Stimulated activated effector memory CD8-positive, alpha-beta T cell treated with anti-CD3 and anti-CD28 coated beads, Interleukin-12 subunit alpha, Interleukin-12 subunit beta, amount 100 ng/mL, for 72 hours (primary cell): Measurements from ENCODE around the gene MPV17.
"Not testable (repeated sequence)": the region's sequence is repeated elsewhere in the genome, so short reads cannot be mapped to it uniquely, and the experiment has no call there.

Source experiments
- ATAC-seq: fragments of 150-1000 bp; cut with Tn5 transposase; 2 replicates; pipeline ENCODE4 v1.10.0; 2021
- DNase-seq, 2 donors: peaks; one replicate each; pipeline ENCODE4 v3.0.0; 2021 to 2022; ENCODE audit warnings: low spot score in 2 of 2
- H3K27ac Mint-ChIP-seq: one replicate; pipeline ENCODE4 v1.8.0; 2022; ENCODE audit warnings: mild to moderate bottlenecking, mixed read lengths
- H3K36me3 Mint-ChIP-seq: one replicate; pipeline ENCODE4 v1.8.0; 2022; ENCODE audit warnings: mild to moderate bottlenecking, mixed read lengths
- H3K4me1 Mint-ChIP-seq: one replicate; pipeline ENCODE4 v1.8.0; 2022; ENCODE audit warnings: mixed read lengths
- H3K4me3 Mint-ChIP-seq: one replicate; pipeline ENCODE4 v1.8.0; 2022; ENCODE audit warnings: mild to moderate bottlenecking, mixed read lengths
- H3K9me3 Mint-ChIP-seq: one replicate; pipeline ENCODE4 v1.8.0; 2022; ENCODE audit warnings: mixed read lengths

MPV17 gene

DNA sequence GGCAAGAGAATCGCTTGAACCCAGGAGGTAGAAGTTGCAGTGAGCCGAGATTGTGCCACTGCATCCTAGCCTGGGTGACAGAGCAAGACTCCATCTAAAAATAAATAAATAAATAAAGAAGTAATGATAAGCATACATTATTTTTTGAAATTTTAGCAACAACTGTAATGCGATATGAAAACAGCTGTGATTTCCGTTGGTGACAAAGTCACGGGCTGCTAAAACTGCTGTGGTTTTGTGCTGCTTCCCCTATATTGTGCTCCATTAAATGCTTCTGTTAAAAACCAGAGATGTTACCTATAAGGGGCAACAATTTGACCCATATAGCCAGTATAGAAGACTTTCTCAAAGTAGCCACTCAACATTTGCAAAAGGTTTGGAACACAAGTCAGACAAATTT lies 32.3 kb downstream of the MPV17 start:
- Mint-ChIP-seq H3K36me3 (no peaks in the 10 kb centered on the region), H3K4me3 (no peak overlapping the region), H3K9me3 (no peaks in the 10 kb centered on the region), H3K27ac (no peak overlapping the region), H3K4me1 (no peaks in the 10 kb centered on the region)
- no peak for ATAC-seq
- DNase-seq = no peak

DNA sequence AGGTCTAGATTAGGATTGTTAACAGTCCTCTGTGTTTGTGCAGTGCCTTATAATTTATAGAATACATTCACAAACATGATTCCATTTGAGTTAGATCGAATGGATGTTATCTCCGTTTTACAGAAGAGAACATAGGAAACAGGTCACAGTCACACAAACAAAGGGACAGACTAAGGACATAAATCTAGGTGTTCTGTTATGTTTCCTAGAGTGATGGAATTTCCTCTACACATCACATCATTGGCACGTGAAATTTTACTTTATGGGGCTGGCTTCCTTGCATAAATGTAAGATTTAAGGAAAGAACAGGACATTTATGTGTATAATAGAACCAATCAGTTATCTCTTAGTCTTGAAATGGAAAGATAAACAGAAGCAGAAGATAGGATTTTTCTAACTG lies 34.3 kb downstream of the MPV17 start:
- DNase-seq = no peak
- H3K4me1 Mint-ChIP-seq = no peaks in the 10 kb centered on the region
- no peaks in the 10 kb centered on the region for H3K36me3 Mint-ChIP-seq
- H3K27ac Mint-ChIP-seq = no peak overlapping the region
- H3K4me3 Mint-ChIP-seq = no peak overlapping the region
- H3K9me3 Mint-ChIP-seq = no peaks in the 10 kb centered on the region
- ATAC-seq = no peak

DNA sequence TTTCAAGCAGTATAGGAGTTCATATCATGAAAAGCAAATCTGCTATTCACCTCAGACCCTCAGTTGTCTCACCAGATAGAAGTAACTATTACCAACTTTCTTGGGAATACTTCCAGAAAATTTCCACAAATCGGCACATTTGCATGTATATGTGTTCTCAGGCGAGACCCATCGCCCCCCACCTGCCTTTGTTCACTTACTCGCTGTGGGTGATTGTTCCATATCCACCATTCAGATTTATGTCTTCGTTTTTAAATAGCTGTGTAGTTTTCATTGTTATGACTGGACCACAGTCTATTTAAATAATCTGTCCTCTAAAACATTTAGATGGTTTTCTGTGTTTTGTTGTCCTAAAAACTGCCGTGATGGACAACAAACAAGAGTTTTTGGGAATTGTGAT lies 37.4 kb downstream of the MPV17 start:
- DNase-seq = no peak
- H3K36me3 Mint-ChIP-seq = no peaks in the 10 kb centered on the region

GRCh38 chr2:27284996-27285395 lies 37.9 kb downstream of the MPV17 start:
- Mint-ChIP-seq H3K9me3 (no peaks in the 10 kb centered on the region), H3K4me3 (no peak overlapping the region), H3K27ac (no peak overlapping the region), H3K36me3 (no peaks in the 10 kb centered on the region), H3K4me1 (no peaks in the 10 kb centered on the region)
- no peak for DNase-seq
- ATAC-seq = no peak

More for the DNA sequence above, 37.4 kb downstream of the MPV17 start:
- Mint-ChIP-seq H3K4me1 (no peaks in the 10 kb centered on the region), H3K4me3 (no peak overlapping the region), H3K27ac (no peak overlapping the region), H3K9me3 (no peaks in the 10 kb centered on the region)
- ATAC-seq = no peak

GRCh38 chr2:27282892-27283291 lies 40.0 kb downstream of the MPV17 start:
- Mint-ChIP-seq H3K27ac (no peak overlapping the region), H3K4me1 (no peaks in the 10 kb centered on the region), H3K4me3 (no peak overlapping the region), H3K9me3 (no peaks in the 10 kb centered on the region), H3K36me3 (no peaks in the 10 kb centered on the region)
- no peak for DNase-seq
- no peak for ATAC-seq

GRCh38 chr2:27281855-27282559 lies 40.9 kb downstream of the MPV17 start, which contains the start of gene TRIM54:
TRIM54 (plus strand) TSS chr2:27282429; CDS start chr2:27282732, 303 bp downstream.
- no peaks in the 10 kb centered on the region for H3K36me3 Mint-ChIP-seq
- ATAC-seq (peak; percentile 26), DNase-seq (no peak)
- no peaks in the 10 kb centered on the region for H3K9me3 Mint-ChIP-seq
- H3K27ac Mint-ChIP-seq = no peak within 1 kb of the TSS
- H3K4me1 Mint-ChIP-seq = no peaks in the 10 kb centered on the region
- no peak within 1 kb of the TSS for H3K4me3 Mint-ChIP-seq

- no peaks in the 10 kb centered on the region for H3K9me3 Mint-ChIP-seq
- H3K4me1 Mint-ChIP-seq = no peaks in the 10 kb centered on the region
- DNase-seq = no peak
- H3K27ac Mint-ChIP-seq = no peak overlapping the region
- no peak overlapping the region for H3K4me3 Mint-ChIP-seq
- H3K36me3 Mint-ChIP-seq = no peaks in the 10 kb centered on the region
- no peak for ATAC-seq
Observed at GRCh38 chr2:27281442-27281841, 41.5 kb downstream of the MPV17 start.

DNA sequence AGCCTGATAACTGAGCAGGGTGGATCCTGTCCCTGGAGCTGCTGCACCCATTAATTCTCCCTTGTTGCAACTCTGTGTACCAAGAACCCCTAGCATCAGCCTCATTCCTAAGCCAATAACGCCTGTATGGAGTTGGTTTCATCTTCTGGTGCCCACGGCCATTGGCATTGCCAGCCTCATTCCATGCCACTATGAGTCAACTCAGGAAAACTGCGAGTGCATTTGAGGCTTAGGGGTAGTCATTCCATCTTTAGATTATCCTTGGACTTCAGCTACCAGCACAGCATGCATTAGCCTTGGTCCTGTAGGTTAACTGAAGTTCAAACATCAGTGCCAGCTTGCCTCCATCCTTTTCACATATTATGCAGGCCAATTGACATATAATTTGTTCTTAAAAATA lies 42.1 kb downstream of the MPV17 start:
- ATAC-seq (no peak), DNase-seq (no peak)
- H3K27ac Mint-ChIP-seq = no peak overlapping the region
- H3K9me3 Mint-ChIP-seq = no peaks in the 10 kb centered on the region
- no peaks in the 10 kb centered on the region for H3K36me3 Mint-ChIP-seq
- no peak overlapping the region for H3K4me3 Mint-ChIP-seq
- no peaks in the 10 kb centered on the region for H3K4me1 Mint-ChIP-seq

DNA sequence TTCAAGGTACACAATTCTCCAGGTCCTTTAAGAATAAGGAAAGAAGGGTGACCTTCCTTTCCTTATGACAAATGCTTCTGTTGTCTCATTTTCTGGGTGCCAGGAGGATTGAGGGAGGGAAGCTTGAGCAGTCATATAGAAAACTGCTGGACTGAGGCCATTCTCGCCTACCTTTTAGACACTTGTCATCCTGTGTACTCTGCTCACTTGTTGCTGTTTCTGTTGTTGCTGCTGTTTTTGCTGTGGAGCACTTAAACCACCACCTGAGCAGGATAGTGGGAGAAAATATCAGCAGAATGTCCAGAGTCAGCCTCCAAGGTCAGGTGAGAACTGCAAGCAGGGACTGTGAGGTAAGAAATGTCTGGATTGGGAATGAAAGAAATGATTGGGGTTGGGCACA lies 44.9 kb downstream of the MPV17 start:
- Mint-ChIP-seq H3K36me3 (no peaks in the 10 kb centered on the region), H3K27ac (no peak overlapping the region), H3K4me1 (no peaks in the 10 kb centered on the region), H3K4me3 (no peak overlapping the region), H3K9me3 (no peaks in the 10 kb centered on the region)
- ATAC-seq (no peak), DNase-seq (no peak)

DNA sequence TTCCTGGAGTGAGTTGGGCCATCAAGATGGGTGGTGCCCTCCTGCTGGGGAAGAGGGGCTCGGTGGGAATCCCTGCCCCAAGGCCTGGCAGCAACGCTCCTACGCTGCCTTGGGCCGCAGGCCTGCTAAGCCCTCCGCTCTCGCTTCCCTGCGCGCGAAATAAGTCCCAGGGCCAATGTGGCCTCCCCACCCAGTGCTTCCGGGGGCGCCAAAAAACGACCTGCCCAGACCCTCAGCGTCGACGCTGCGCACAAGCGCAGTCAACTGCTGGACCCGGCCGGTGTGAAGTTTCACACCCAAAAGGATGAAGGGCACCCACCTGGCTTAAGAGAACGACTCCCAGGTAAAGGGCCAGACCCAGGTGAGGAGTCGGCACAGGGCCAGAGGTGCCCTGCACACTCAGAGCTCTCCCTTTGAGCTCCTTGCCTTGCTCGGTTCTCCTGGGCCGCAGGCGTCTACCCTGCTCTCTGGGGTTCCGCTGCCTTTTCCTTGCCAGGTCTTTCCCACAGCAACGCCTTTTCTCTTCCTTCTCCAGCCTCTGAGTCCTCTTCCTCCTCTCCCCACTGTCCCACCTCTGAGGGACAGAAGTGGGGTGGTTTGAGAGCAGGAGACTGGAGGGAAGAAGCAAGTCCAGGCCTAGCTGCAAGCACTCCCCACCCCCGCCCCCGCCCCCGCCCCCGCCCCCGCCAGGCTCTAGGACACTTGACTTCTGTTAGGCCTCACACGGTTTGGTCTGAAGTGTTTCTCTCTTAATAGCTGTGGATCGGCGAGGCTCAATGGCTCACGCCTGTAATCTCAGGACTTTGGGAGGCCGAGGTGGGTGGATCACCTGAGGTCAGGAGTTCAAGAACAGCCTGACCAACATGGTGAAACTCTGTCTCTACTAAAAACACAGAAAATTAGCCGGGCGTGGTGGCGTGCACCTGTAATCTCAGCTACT lies 47.4 kb downstream of the MPV17 start, which contains the start of gene DNAJC5G:
Gene DNAJC5G (plus strand): TSS at position 223 of the 940 bp plus-strand sequence. CDS start 1,296 bp downstream, outside the sequence.
- no peaks in the 10 kb centered on the region for H3K36me3 Mint-ChIP-seq
- no peak within 1 kb of the TSS for H3K27ac Mint-ChIP-seq
- DNase-seq (no peak), ATAC-seq (no peak)
- H3K4me1 Mint-ChIP-seq = no peaks in the 10 kb centered on the region
- H3K9me3 Mint-ChIP-seq = no peaks in the 10 kb centered on the region
- no peak within 1 kb of the TSS for H3K4me3 Mint-ChIP-seq

DNA sequence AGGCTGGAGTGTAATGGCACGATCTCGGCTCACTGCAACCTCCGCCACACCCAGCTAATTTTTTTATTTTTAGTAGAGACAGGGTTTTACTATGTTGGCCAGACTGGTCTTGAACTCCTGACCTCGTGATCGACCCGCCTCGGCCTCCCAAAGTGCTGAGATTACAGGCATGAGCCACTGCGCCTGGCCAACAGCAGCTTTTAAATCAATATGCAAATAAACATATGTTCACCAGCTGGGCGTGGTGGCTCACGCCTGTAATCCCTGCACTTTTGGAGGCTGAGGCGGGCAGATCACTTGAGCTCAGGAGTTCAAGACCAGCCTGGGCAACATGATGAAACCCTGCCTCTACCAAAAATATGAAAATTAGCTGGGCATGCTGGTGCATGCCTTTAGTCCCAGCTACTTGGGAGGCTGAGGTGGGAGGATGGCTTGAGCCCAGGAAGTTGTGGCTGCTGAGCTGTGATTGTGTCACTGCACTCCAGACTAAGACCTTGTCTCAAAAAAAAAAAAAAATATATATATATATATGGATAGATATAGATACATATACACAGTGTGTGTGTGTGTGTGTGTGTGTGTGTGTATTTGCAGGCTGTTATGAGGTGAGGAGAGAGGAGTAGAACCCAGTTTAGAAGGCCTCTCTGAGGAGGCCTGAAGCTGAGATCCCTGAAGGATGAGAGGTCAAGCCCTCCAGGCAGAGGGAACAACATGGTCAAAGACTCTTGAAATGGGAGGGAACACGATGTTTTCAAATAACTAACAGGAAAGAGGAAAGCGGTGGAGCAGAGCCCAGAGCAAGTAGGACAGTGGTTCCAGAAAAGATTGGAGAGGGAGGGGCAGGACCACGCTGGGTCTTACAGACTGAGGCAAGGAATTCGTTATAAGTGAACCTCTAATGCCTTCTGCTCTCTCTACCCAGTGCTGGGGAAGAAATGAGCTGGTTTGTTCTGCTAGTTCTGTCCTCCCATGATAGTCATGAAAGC lies 50.1 kb downstream of the MPV17 start:
- H3K4me3 Mint-ChIP-seq, H3K36me3 Mint-ChIP-seq, ATAC-seq, H3K27ac Mint-ChIP-seq, DNase-seq, H3K9me3 Mint-ChIP-seq, H3K4me1 Mint-ChIP-seq: not testable (repeated sequence)

- Mint-ChIP-seq H3K27ac (no peak overlapping the region), H3K4me3 (no peak overlapping the region), H3K9me3 (no peaks in the 10 kb centered on the region), H3K4me1 (no peaks in the 10 kb centered on the region), H3K36me3 (no peaks in the 10 kb centered on the region)
- DNase-seq = no peak
- ATAC-seq = no peak
Observed at GRCh38 chr2:27271631-27272340, 51.1 kb downstream of the MPV17 start.

DNA sequence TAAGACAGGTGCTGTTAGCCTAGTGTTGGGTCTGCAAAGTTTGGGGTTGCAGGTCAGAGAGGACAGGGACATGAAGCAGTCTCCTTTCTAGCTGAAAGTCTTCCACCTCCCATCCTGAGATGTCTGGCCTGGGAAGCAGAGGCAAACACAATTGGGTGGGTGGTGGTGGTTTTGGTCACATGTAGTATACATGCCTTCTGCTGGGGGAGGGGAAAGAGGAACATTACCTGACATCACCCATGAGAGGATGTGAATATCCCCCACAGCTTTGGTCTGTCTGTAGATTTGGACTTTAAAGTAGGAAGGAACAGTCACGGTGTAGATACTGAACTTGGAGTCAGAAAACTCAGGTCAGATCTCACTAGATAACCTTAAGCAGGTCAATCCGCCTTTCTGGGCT lies 52.2 kb downstream of the MPV17 start:
- Mint-ChIP-seq H3K4me1 (peaks cover 1% of the 10 kb centered on the region), H3K36me3 (no peaks in the 10 kb centered on the region), H3K4me3 (no peak overlapping the region), H3K27ac (no peak overlapping the region), H3K9me3 (no peaks in the 10 kb centered on the region)
- ATAC-seq = no peak
- DNase-seq = no peak

DNA sequence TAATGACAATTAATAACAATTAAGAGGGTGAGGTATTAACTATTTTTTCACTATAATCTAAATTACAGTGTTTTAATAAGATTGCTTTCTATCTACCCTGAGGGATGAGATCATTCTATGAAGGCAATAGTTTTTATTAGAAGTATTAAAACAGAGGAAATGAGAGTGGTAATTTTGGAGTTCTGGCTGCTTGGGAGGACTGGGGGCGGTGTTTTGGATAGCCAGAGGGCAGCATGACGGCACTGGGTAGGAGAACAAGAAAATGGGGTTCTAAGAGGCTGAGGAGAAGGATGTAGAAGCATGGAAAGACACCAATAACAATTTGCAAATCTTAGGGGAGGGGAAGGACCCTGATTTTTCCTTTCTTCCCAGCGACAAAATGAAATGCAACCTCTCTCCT lies 52.8 kb downstream of the MPV17 start:
- DNase-seq (no peak), ATAC-seq (no peak)
- Mint-ChIP-seq H3K4me1 (peaks cover 5% of the 10 kb centered on the region), H3K27ac (no peak overlapping the region), H3K36me3 (no peaks in the 10 kb centered on the region), H3K9me3 (no peaks in the 10 kb centered on the region), H3K4me3 (no peak overlapping the region)
